Lower lobe of right lung (tissue), 2 donors: ENCODE results near the gene KIF5C. TPM values are rescaled to one million over a fixed set of nuclear protein-coding genes. Genes with fewer than 3 reads are reported as not detected.

Source experiments
- ATAC-seq, 2 donors: fragments of 200-7000 bp; cut with Tn5 transposase; one replicate each; pipeline ENCODE4 v1.9.1; 2020 to 2022; ENCODE audit warnings: mild to moderate bottlenecking in 2 of 2, moderate library complexity in 2 of 2
- DNase-seq: peaks from one replicate; pipeline ENCODE4 v3.0.0-alpha.2; 2020
- H3K27ac ChIP-seq: fragments of 200-600 bp; one replicate; pipeline ENCODE4 v1.8.0; 2022
- H3K27me3 ChIP-seq: fragments of 200-600 bp; one replicate; pipeline ENCODE4 v1.8.0; 2022; ENCODE audit warnings: low read depth
- H3K36me3 ChIP-seq: fragments of 200-600 bp; one replicate; pipeline ENCODE4 v1.8.0; 2022; ENCODE audit warnings: mild to moderate bottlenecking
- H3K4me1 ChIP-seq: fragments of 200-600 bp; one replicate; pipeline ENCODE4 v1.8.0; 2022
- H3K4me3 ChIP-seq: fragments of 200-600 bp; one replicate; pipeline ENCODE4 v1.8.0; 2022; ENCODE audit warnings: mild to moderate bottlenecking
- H3K9me3 ChIP-seq: fragments of 200-600 bp; one replicate; pipeline ENCODE4 v1.8.0; 2022
- intact Hi-C: fragments of 100-400 bp; cut with DNase I; formaldehyde crosslinking; loops from one replicate; pipeline ENCODE4 v1.11.0; 2022
- total RNA-seq: library from RNA; stranded (reverse); fragmentation: NEBNext Ultra II Directional; extraction: Animal tissue kit (Norgen Biotek cat#: 25700); gene quantifications from one replicate; pipeline ENCODE4 v1.2.1, GENCODE V29; 2021
- TF ChIP-seq, protein P1 (sequence below): fragments of 200-600 bp; IDR thresholded peaks from one replicate; pipeline ENCODE4 v1.8.0; 2022; ENCODE audit warnings: antibody characterized with exemption, mild to moderate bottlenecking
- donor health status: DM: no; HTN: yes; CAD: no; lungs with severe emphysema.

Gene KIF5C
- total RNA-seq, 1 donor from 2014 or later: 0.47 TPM

DNA sequence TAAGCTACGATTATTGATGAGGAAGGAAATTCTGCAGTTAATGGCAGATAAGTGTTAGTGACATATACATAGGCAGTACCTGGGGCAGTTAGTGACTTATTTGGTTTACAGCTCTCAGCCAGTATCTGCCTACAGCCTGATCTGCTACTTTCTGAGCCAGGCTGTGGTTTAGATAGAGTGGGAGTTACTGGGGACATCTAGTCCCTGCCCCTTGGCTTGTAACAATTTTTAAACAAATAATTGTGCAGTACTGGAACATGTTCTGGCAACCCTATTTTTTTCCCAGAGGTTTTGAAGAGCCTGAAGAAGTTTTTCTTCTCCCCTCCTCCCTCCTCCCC is 2.3 kb downstream of the KIF5C start:
- intact Hi-C loops: no loop called here
- Histone ChIP-seq H3K27me3 (peaks cover 47% of the 10 kb centered on the region), H3K27ac (no peak overlapping the region), H3K9me3 (peaks cover 6% of the 10 kb centered on the region), H3K4me3 (no peak overlapping the region), H3K4me1 (peaks cover 24% of the 10 kb centered on the region), H3K36me3 (no peaks in the 10 kb centered on the region)
- DNase-seq (no peak), ATAC-seq (no peak)
- TF ChIP-seq, protein P1, sequence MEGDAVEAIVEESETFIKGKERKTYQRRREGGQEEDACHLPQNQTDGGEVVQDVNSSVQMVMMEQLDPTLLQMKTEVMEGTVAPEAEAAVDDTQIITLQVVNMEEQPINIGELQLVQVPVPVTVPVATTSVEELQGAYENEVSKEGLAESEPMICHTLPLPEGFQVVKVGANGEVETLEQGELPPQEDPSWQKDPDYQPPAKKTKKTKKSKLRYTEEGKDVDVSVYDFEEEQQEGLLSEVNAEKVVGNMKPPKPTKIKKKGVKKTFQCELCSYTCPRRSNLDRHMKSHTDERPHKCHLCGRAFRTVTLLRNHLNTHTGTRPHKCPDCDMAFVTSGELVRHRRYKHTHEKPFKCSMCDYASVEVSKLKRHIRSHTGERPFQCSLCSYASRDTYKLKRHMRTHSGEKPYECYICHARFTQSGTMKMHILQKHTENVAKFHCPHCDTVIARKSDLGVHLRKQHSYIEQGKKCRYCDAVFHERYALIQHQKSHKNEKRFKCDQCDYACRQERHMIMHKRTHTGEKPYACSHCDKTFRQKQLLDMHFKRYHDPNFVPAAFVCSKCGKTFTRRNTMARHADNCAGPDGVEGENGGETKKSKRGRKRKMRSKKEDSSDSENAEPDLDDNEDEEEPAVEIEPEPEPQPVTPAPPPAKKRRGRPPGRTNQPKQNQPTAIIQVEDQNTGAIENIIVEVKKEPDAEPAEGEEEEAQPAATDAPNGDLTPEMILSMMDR: no peak

DNA sequence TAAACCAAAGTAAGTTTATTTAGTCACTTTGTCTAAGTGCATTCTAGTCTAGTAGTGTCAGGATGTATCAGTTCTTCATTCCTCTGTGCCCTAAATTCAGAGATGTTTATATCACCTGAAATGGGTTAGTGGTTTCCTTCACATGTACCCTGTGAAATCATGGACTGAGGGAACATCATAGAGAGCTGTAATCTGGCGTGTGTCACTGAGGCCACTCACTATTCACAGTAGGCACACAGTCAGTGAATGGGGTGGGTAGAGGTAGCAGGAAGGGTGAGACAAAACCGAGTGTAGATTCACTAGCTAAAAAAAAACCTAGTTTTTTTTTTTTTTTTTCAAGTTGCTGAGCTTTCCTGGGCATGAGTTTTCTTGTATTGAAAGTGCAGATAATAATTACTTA is 5.6 kb downstream of the KIF5C start:
- Histone ChIP-seq H3K27me3 (peaks cover 25% of the 10 kb centered on the region), H3K27ac (no peak overlapping the region), H3K9me3 (peaks cover 6% of the 10 kb centered on the region), H3K4me3 (no peak overlapping the region), H3K36me3 (no peaks in the 10 kb centered on the region), H3K4me1 (peaks cover 13% of the 10 kb centered on the region)
- ATAC-seq: no peak
- DNase-seq: no peak
- TF ChIP-seq, protein P1: no peak
- intact Hi-C loops: no loop called here

DNA sequence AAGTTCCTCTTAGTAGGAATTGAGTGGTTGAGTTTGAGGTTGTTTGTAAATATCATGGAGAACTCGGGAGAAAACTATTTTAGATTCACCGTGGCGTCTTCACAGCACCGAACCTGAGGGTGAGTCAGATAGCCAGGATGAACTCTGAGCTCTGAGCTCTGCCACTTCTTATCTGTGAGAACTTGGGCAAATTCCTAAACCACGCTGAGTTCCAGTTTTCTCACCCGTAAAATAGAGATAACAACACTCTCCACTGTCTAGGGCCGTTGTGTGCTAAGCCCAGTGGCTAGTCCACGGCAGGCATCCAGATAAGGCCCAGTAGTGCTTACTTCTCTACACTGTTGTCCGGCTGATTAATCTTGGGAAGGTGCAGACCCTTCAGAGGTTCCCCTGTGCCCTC is 7.0 kb downstream of the KIF5C start:
- TF ChIP-seq, protein P1: no peak
- DNase-seq: no peak
- ATAC-seq: no peak
- H3K27ac ChIP-seq: no peak overlapping the region
- intact Hi-C loops: no loop called here
- H3K4me3 ChIP-seq: no peak overlapping the region
- no peaks in the 10 kb centered on the region for H3K36me3 ChIP-seq
- H3K9me3 ChIP-seq: peaks cover 6% of the 10 kb centered on the region
- no peaks in the 10 kb centered on the region for H3K4me1 ChIP-seq
- peaks cover 19% of the 10 kb centered on the region for H3K27me3 ChIP-seq

DNA sequence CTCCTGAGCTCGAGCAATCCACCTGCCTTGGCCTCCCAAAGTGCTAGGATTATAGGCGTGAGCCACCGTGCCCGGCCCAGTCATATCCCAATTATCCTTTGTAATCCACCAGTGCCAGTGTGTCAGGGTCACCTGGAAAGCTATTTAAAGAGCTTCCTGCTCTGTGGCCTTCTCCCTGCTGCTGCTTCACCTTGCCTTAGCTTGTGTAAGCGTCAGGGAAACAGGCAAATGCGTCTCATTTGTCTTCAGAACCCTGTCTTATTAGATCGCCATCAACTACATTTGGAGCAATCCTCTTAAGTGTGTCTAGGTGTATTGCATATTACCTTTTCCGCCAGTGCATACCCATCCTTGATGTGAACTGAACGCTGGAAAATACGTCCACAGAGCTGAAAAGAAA is 10.2 kb downstream of the KIF5C start:
- peaks cover 10% of the 10 kb centered on the region for H3K4me1 ChIP-seq
- no peak for DNase-seq
- intact Hi-C loops: no loop called here
- peaks cover 6% of the 10 kb centered on the region for H3K9me3 ChIP-seq
- H3K36me3 ChIP-seq: no peaks in the 10 kb centered on the region
- peaks cover 37% of the 10 kb centered on the region for H3K27me3 ChIP-seq
- H3K4me3 ChIP-seq: no peak overlapping the region
- TF ChIP-seq, protein P1: no peak
- ATAC-seq: no peak
- H3K27ac ChIP-seq: no peak overlapping the region

DNA sequence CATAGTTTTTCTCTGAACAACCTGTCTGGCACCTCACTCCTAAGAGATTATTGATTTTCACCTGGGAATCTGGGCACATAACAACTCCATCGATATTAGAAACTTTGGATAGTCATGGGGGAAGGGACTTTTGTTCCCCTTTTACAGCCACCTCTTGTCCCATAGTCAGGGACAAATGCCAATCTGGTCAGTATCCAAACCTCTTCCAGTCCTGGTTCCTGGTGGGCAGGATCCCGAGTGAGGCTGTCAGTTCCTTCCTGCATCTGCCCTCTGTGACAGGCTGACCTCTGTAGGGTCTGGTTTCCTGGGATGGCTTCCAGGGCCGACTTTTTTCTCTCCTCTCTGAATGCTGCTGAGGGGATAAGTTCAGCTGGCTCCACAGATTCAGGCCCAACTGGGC is 11.0 kb downstream of the KIF5C start:
- DNase-seq (no peak), ATAC-seq (no peak)

More for the DNA sequence above, 11.0 kb downstream of the KIF5C start:
- no peak overlapping the region for H3K27ac ChIP-seq
- intact Hi-C loops: no loop called here
- peaks cover 37% of the 10 kb centered on the region for H3K27me3 ChIP-seq
- no peaks in the 10 kb centered on the region for H3K9me3 ChIP-seq
- H3K4me1 ChIP-seq: peaks cover 10% of the 10 kb centered on the region
- H3K36me3 ChIP-seq: no peaks in the 10 kb centered on the region
- no peak overlapping the region for H3K4me3 ChIP-seq
- TF ChIP-seq, protein P1: no peak
